IPS-20b (cell line): ENCODE measurements around the gene NHSL1.
A peak's percentile ranks its signal among the peaks of the same experiment; 100 is the strongest.

ENCODE experiments used
- H3K27ac ChIP-seq: one replicate; pipeline ENCODE4 v1.5.1; 2013; ENCODE audit warnings: low read length
- H3K27me3 ChIP-seq: 2 replicates; pipeline ENCODE4 v1.6.1; 2013; ENCODE audit warnings: mild to moderate bottlenecking, low read length, inconsistent platforms; ENCODE audit not compliant: insufficient read depth
- H3K36me3 ChIP-seq: 2 replicates; pipeline ENCODE4 v1.6.1; 2013; ENCODE audit warnings: low read depth, mild to moderate bottlenecking, inconsistent platforms, low read length, moderate library complexity; ENCODE audit not compliant: insufficient read depth
- H3K4me1 ChIP-seq: 2 replicates; pipeline ENCODE4 v1.6.1; 2013; ENCODE audit warnings: mild to moderate bottlenecking, control low read depth, inconsistent platforms, low read length, moderate library complexity; ENCODE audit not compliant: insufficient read depth
- H3K4me3 ChIP-seq: 2 replicates; pipeline ENCODE4 v1.5.1; 2013; ENCODE audit warnings: mild to moderate bottlenecking, low read length, inconsistent platforms
- H3K9ac ChIP-seq: 2 replicates; pipeline ENCODE4 v1.6.1; 2013; ENCODE audit warnings: low read depth, mild to moderate bottlenecking, inconsistent platforms, low read length, moderate library complexity
- H3K9me3 ChIP-seq: 2 replicates; pipeline ENCODE4 v1.6.1; 2013; ENCODE audit warnings: mild to moderate bottlenecking, low read depth, low read length, inconsistent platforms; ENCODE audit not compliant: insufficient read depth

The NHSL1 gene

DNA sequence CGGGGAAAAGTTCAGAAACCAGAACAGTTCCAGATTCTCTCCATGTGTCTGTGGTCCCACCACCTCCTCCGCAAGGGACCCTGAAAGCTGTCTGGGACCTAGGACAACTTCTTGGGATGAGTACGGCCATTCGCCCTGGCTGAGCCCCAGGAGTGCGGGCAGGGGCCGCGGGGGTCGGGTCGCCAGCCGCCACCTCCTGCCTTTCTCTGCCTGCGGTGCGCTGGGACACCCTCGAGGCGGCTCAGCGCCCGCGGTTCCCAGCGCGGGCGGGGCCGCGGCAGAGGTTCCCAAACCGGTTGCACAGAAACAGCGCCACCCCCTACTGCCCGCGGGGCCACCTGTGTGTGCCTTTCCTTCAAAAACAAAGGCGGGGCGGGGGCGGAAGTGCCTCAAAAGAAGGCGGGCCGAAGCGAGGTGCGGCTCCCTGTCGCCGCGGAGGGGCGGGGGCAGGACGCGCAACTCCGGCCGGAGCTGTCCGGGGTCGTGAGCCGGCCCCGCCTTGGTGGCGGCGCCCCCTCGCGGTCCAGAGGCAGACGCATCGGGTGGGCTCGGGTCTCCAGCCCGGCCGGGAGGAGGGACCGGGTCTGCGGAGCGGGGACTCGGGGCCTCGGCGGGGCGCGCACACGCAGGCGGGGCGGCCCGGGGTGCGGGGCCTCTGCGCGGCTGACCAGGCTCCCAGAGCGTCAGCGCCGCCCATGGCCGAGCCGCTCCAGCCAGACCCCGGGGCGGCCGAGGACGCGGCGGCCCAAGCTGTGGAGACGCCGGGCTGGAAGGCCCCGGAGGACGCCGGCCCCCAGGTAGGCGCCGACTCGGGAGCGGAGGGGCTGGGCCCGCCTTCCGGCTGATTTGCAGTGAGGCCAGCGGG is 95.3 kb downstream of the NHSL1 start, which contains the start of gene HEBP2:
TSS of gene HEBP2 (plus strand) at position 423 of the 865 bp plus-strand sequence. CDS start at position 696, 273 bp downstream.
- Histone ChIP-seq H3K4me1 (no peaks in the 10 kb centered on the region), H3K9ac (peak within 1 kb of the TSS; percentile 89), H3K27me3 (no peaks in the 10 kb centered on the region; the same call in 1 of the 2 replicates), H3K36me3 (peaks cover 32% of the 10 kb centered on the region), H3K27ac (peak within 1 kb of the TSS; percentile 0), H3K9me3 (no peaks in the 10 kb centered on the region), H3K4me3 (peak within 1 kb of the TSS; percentile 96)

DNA sequence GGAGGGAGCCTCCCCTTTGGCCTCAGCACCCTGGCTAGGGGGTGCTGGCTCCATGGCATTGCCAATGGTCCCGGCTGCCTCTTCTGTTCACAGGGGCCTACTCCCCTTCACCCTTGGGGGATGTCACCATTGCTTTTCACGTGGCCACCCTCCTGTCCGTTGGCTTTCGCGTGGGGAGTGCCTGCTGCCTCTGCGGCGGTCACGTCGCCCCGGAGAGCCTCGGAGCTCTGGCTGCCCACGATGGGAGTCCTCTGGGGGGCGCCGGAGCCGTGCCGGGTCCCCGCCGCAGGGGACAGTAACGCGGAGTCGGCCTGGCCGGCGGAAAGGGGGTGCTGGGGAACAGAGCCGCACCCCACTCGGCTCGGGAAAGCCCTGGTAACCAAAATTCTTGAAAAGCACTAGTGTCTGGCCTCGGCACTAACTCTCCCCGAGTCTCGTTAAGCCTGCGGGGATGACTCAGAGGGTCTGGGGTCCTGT is 95.9 kb downstream of the NHSL1 start:
- H3K4me3 ChIP-seq: peak overlapping the region; percentile 96
- H3K27me3 ChIP-seq: no peaks in the 10 kb centered on the region; the same call in 1 of the 2 replicates
- H3K36me3 ChIP-seq: peaks cover 26% of the 10 kb centered on the region
- H3K9me3 ChIP-seq: no peaks in the 10 kb centered on the region
- no peaks in the 10 kb centered on the region for H3K4me1 ChIP-seq
- H3K9ac ChIP-seq: peak overlapping the region; percentile 85
- peak overlapping the region; percentile 0 for H3K27ac ChIP-seq

DNA sequence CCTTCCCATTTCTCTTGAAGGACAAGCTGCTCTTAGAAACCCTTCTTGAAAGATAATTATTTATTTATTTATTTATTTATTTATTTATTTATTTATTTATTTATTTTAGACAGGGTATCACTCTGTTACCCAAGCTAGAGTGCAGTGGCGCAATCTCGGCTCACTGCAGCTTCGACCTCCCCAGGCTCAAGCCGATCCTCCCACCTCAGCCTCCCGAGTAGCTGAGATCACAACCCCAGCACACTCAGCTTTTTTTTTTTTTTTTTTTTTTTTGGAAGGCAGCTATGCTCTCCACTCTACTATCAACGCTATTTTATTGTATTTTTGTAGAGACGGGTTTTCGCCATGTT is 96.5 kb downstream of the NHSL1 start:
- Histone ChIP-seq H3K4me3 (peak overlapping the region; percentile 96; the same call in 1 of the 2 replicates), H3K9ac (0 out of 2 replicates have a peak overlapping the region, but pooled peaks have one; percentile 85), H3K36me3 (peaks cover 21% of the 10 kb centered on the region), H3K9me3 (no peaks in the 10 kb centered on the region), H3K27ac (no peak overlapping the region), H3K27me3 (no peaks in the 10 kb centered on the region; the same call in 1 of the 2 replicates), H3K4me1 (no peaks in the 10 kb centered on the region)

DNA sequence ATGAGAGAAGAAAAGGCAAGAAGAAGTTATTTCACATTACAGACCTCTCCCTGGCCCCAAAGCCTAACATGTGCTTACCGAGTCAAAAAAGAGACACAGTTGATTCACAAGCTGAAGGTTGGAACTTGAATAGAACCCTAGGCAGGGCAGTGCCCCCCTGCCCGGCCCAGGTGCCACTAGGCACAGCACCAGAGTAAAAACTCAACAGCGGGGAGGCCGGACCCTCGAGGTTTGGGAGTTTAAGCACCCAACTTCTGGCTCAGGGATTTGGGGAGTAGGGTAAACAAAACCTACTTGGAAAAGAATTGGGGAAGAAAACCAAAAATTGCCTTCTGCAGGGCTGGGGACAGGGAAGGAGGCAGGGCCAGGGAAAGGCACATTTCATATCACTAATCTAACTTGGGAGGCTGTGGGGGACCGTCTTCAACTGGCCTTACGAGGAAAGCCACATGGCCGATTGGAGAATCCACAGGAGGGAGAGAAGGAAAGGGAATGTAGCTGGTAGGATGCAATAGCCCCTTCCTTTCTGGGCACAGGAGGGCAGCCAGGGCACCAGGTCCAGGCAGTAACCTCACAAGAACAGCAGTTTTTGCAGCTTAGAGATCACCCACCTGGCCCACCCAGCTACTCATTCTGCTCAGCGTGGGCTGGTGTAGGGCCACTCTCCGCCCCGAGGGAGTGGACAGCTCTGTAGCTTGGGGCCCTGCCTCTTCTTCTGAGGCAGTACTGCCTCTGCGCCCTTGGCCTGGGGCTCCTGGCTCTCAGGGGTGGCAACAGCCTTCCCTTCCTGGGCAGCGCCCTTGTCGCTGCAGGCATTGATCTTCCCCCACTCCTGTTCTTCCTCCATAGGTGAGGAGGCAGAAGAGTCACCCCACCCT is 97.1 kb downstream of the NHSL1 start:
- peaks cover 15% of the 10 kb centered on the region for H3K36me3 ChIP-seq
- H3K27ac ChIP-seq: no peak overlapping the region
- no peak overlapping the region for H3K4me3 ChIP-seq
- no peaks in the 10 kb centered on the region; the same call in 1 of the 2 replicates for H3K27me3 ChIP-seq
- no peaks in the 10 kb centered on the region for H3K4me1 ChIP-seq
- no peak overlapping the region for H3K9ac ChIP-seq
- no peaks in the 10 kb centered on the region for H3K9me3 ChIP-seq

DNA sequence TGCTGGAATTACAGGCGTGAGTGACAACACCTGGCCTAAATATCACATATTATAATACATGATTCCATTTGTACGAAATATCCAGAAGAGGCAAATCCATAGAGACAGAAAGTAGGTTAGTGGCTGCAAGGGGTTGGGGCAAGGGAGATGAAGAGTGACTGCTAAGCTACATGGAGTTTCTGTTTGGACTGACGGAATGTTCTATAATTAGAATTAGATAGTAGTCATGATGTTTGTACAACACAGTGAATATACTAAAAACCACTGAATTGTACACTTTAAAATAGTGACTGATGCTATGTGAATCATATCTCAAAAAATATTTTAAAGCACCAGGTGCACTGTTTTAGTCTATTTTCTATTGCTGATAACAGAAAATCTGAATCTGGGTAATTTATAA is 99.0 kb downstream of the NHSL1 start:
- Histone ChIP-seq H3K9ac (no peak overlapping the region), H3K4me3 (no peak overlapping the region), H3K27ac (no peak overlapping the region), H3K9me3 (no peaks in the 10 kb centered on the region), H3K36me3 (no peaks in the 10 kb centered on the region), H3K27me3 (no peaks in the 10 kb centered on the region; the same call in 1 of the 2 replicates), H3K4me1 (no peaks in the 10 kb centered on the region)

DNA sequence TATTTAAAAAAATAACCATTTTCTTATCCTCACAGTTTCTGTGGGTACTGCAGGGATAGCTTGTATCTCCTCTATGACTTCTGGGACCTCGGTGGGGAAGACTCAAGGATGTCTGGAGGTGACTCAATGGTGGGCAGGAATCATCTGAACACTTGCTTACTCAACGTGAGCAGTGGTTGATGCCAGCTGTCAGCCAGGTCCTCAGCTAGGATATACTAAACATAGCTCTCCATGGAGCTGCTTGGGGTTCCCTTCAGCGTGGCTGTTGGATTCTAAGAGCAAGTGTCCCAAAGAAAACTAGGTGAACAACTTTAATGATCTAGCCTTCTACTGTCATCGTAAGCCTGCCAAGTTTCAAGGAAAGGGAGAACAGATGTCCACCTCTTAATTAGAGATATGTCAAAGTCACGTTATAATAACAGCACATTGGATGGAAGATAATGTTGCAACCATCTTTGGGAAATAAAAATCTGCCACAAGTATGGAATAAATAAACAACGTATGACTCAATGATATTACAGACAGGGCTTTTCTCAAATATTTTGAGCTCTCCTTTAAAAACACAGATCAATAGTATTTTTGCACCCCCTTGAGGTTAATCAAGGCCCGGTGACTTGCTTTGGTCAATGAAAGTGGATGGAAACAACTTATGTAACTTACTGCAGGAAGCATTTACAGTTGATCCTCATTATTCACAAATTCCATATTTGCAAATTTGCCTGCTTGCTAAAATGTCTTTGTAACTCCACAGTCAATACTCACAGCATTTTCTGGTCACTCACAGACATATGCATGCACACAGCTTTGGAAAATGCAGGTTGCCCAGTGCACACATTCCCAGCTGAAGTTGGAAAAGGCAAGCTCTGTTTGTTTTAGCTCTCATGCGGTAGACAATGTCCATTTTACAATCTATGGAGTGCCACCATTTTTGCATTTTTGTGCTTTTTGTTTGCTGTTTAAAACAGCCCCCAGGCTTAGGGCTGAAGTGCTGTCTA is 101.9 kb downstream of the NHSL1 start:
- H3K4me3 ChIP-seq: no peak overlapping the region
- H3K9me3 ChIP-seq: no peaks in the 10 kb centered on the region
- H3K9ac ChIP-seq: no peak overlapping the region

DNA sequence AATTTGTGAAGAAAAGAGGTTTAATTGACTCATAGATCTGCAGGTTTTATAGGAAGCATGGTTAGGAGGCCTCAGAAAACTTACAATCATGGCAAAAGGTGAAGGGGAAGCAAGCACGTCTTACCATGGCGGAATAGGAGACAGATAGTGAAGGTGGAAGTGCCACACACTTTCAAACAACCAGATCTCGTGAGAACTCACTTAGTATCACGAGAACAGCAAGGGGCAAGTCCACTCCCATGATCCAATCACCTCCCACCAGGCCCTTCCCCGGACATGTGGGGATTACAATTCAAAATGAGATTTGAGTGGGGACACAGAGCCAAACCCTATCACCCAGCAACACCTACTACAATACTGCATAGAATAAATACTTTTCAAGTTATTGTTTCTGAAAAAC is 102.6 kb downstream of the NHSL1 start:
- H3K4me1 ChIP-seq: no peaks in the 10 kb centered on the region
- H3K36me3 ChIP-seq: no peaks in the 10 kb centered on the region
- H3K4me3 ChIP-seq: no peak overlapping the region
- H3K9ac ChIP-seq: no peak overlapping the region
- no peaks in the 10 kb centered on the region for H3K27me3 ChIP-seq
- no peak overlapping the region for H3K27ac ChIP-seq
- H3K9me3 ChIP-seq: no peaks in the 10 kb centered on the region

More for the DNA sequence above, 101.9 kb downstream of the NHSL1 start:
- Histone ChIP-seq H3K36me3 (no peaks in the 10 kb centered on the region), H3K27ac (no peak overlapping the region), H3K4me1 (no peaks in the 10 kb centered on the region), H3K27me3 (no peaks in the 10 kb centered on the region)

DNA sequence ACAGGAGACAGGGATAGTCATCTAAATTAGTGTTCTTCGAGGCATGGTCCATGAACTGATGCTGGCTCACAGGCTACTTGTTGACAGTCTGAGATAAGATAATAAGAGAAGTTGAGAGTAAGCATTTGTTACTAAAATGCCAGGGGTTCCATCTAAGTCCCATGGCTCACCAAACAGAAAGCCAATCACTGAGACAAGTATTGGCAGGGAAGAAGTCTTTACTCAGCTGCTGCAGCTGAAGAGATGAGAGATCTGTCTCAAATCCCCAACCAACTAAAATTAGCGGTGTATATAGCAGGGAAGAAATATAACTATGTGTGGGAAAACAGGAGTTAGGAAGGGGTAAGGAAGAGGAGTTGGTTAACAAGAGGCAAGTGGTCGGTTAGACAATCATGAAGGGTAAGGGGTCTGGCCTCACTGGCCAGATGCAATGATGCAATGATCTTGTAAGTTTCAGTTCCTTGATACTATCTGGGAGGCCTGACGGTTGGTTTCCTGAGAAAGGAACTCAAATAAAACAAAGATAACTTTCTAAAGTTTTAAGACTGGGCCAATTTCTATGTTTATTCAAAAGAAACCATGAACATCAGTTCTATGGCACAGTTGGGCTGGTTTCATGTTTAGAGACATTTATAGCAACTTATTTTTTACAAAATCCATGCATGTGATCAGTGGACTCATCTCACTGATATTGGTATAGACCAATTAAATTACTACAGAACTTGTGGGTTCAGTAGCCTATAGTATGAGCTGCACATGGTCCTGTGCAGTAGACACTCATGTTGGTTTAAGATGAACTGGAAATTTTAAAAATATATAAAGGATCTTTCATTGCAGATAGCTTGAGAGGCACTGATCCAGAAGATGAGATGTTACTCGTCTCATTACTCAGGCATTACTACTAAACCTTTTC is 105.2 kb downstream of the NHSL1 start:
- H3K27me3 ChIP-seq: no peaks in the 10 kb centered on the region
- H3K9me3 ChIP-seq: no peaks in the 10 kb centered on the region
- H3K27ac ChIP-seq: no peak overlapping the region
- H3K36me3 ChIP-seq: no peaks in the 10 kb centered on the region
- H3K4me1 ChIP-seq: no peaks in the 10 kb centered on the region
- no peak overlapping the region for H3K9ac ChIP-seq
- no peak overlapping the region for H3K4me3 ChIP-seq

DNA sequence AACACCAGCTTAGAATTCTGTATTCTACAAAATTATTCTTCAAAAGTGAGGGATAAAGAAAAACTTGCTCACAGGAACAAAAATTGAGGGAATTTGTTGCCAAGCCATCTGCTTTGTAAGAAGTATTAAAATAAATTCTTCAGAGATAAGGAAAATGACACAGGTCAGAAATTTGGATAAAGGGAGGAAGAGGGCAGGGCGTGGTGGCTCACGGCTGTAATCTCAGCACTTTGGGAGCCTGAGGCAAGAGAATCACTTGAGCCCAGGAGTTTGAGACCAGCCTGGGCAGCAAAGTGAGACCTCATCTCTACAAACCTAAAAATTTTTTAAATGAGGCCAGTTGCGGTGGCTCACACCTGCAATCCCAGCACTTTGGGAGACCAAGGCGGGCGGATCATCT is 109.7 kb downstream of the NHSL1 start:
- peaks cover 7% of the 10 kb centered on the region; the same call in 1 of the 2 replicates for H3K4me1 ChIP-seq
- H3K9ac ChIP-seq: no peak overlapping the region
- H3K27ac ChIP-seq: no peak overlapping the region
- H3K9me3 ChIP-seq: no peaks in the 10 kb centered on the region
- no peaks in the 10 kb centered on the region for H3K27me3 ChIP-seq
- no peaks in the 10 kb centered on the region for H3K36me3 ChIP-seq
- H3K4me3 ChIP-seq: no peak overlapping the region
